SK-N-MC (cell line): ENCODE measurements around the gene HNRNPUL2.

Experiments used
- DNase-seq: peaks from one replicate; pipeline ENCODE4 v3.0.0-alpha.2; 2011; ENCODE audit warnings: low read depth, low spot score
- H3K27ac ChIP-seq: fragments of 200-600 bp; sonication (generic); 2 replicates; pipeline ENCODE4 v1.5.1; 2016; ENCODE audit warnings: mixed run types
- H3K36me3 ChIP-seq: fragments of 200-600 bp; sonication (generic); 2 replicates; pipeline ENCODE4 v1.6.1; 2017; ENCODE audit warnings: antibody characterized with exemption, low read length, mixed read lengths; ENCODE audit not compliant: insufficient read depth
- H3K4me3 ChIP-seq: fragments of 200-600 bp; sonication (generic); 2 replicates; pipeline ENCODE4 v1.5.1; 2016
- H3K9ac ChIP-seq: fragments of 200-600 bp; sonication (generic); 2 replicates; pipeline ENCODE4 v1.8.0; 2017; ENCODE audit warnings: mixed run types, mixed read lengths; ENCODE audit not compliant: insufficient read length
- H3K9me3 ChIP-seq: fragments of 200-600 bp; sonication (generic); 2 replicates; pipeline ENCODE4 v1.6.1; 2017; ENCODE audit warnings: low read depth, mild to moderate bottlenecking, antibody characterized with exemption, low read length, moderate library complexity, mixed read lengths
- EZH2 ChIP-seq: fragments of 200-600 bp; sonication (generic); IDR thresholded peaks from one replicate; pipeline ENCODE4 v1.6.1; 2017; ENCODE audit warnings: antibody characterized with exemption
- FOXP2 ChIP-seq: optimal IDR thresholded peaks from 2 replicates; pipeline ENCODE3; 2011; ENCODE audit warnings: mild to moderate bottlenecking, moderate library complexity; ENCODE audit not compliant: insufficient read depth; ENCODE audit errors: extremely low read length, control extremely low read depth
- POLR2AphosphoS5 ChIP-seq: IDR thresholded peaks from 2 replicates; pipeline ENCODE4 v1.6.1; 2012; ENCODE audit warnings: mild to moderate bottlenecking, low read depth, low read length, borderline replicate concordance

HNRNPUL2 gene

DNA sequence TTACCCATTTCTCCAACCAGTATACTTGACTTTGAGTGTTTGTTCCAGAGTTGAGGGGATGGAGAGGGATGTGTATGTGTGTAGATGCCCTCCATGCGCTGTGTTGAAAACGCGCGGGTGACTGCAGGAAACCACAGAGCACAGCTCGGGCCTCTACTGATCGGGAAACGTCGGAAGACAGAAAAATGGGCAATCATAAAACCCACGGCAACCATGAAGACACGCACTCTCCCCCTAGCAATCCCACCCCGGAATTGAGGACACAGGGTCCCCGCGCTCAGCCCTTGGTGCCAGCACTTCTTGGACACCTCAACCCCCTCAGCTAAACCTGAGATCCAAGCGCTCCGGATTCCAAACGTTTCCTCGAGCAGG is 56.0 kb downstream of the HNRNPUL2 start:
- Histone ChIP-seq H3K9me3 (no peaks in the 10 kb centered on the region), H3K36me3 (peaks cover 29% of the 10 kb centered on the region), H3K27ac (peak overlapping the region; percentile 87), H3K4me3 (peak overlapping the region; percentile 91), H3K9ac (peak overlapping the region; percentile 95)
- TF ChIP-seq POLR2AphosphoS5 (no peak), FOXP2 (no peak), EZH2 (no peak)
- DNase-seq = no peak

DNA sequence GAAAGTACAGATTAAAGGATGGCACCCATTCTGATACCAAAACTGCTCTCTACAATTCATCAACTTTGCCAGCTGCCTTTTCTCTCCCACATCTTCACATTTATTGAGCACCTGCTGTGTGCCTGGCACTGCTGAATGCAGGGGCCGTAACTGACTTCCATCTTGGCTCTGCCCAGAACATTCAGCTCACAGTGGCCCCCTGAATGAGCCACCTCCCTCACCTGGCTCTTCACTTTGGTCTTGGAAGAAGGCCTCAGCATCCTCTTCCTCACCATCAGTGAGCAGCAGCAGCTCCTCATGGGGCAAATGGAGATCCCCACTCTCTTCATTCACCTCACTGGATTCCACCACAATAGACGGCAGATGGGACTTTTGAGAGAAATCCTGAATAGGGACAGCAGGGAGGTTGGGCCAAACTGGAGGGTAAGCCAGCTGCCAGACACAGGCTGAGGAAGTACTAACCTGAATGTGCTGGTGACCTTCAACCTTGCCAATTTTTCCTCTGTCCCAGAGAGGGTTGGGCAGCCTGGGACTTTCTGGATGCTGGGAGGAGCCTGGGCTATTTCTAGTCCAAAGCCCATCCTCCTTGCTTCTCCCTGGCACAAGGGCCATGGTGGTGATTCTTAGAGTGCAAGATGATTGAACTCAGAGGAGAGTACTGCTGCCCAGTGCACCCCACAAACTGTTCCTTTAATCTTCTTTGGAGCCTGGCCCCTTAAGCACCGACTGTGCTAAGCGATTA is 57.7 kb downstream of the HNRNPUL2 start:
- Histone ChIP-seq H3K9ac (no peak overlapping the region), H3K4me3 (no peak overlapping the region), H3K27ac (peak overlapping the region; percentile 83), H3K36me3 (peaks cover 28% of the 10 kb centered on the region), H3K9me3 (no peaks in the 10 kb centered on the region)
- no peak for DNase-seq
- TF ChIP-seq POLR2AphosphoS5 (no peak), EZH2 (no peak), FOXP2 (no peak)

DNA sequence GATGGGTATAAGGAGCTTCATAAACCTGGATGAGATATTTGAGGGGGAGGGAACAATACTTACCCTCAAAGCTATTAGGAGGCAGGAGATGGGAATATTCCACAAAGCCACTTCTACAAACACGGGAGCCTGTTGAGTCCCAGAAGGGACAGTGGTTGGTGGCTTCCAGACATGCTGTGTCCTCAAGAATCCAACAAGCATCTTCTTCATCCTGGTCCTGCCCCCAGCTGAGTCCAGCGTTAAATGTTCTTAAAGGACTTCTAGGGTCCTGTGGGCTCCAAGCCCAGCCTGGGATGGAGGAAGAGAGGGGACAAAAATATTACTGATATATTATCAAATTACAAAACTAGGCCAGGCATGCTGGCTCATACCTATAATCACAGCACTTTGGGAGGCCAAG is 59.8 kb downstream of the HNRNPUL2 start:
- DNase-seq = no peak
- no peak overlapping the region for H3K9ac ChIP-seq
- H3K36me3 ChIP-seq = peaks cover 21% of the 10 kb centered on the region
- H3K4me3 ChIP-seq = peak overlapping the region; percentile 92; the same call in 1 of the 2 replicates
- H3K27ac ChIP-seq = peak overlapping the region; percentile 58
- H3K9me3 ChIP-seq = no peaks in the 10 kb centered on the region
- TF ChIP-seq FOXP2 (no peak), POLR2AphosphoS5 (peak; percentile 46; the same call in 1 of the 2 replicates)

DNA sequence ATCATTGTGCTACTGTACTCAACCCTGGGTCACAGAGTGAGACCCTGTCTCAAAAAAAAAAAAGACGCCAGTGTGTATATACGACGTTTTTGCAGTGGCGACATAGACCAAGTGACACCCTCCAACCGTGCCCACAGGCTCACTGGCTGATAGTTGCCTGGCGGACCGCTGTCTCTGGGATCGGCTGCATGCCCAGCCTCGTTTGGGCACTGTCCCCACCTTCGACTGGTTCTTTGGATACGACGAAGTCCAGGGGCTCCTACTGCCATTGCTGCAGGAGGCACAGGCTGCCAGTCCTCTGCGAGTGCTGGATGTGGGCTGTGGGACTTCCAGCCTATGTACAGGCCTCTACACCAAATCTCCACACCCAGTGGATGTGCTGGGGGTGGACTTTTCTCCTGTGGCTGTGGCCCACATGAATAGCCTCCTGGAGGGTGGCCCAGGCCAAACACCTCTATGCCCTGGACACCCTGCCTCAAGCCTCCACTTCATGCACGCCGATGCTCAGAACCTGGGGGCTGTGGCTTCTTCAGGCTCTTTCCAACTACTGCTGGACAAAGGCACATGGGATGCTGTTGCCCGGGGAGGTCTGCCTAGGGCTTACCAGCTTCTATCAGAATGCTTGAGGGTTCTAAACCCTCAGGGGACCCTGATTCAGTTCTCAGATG is 60.9 kb downstream of the HNRNPUL2 start:
- H3K9ac ChIP-seq = peak overlapping the region; percentile 97
- peak overlapping the region; percentile 92 for H3K4me3 ChIP-seq
- TF ChIP-seq POLR2AphosphoS5 (no peak), FOXP2 (no peak), EZH2 (no peak)
- no peak for DNase-seq
- H3K27ac ChIP-seq = peak overlapping the region; percentile 58
- peaks cover 25% of the 10 kb centered on the region for H3K36me3 ChIP-seq
- H3K9me3 ChIP-seq = no peaks in the 10 kb centered on the region

DNA sequence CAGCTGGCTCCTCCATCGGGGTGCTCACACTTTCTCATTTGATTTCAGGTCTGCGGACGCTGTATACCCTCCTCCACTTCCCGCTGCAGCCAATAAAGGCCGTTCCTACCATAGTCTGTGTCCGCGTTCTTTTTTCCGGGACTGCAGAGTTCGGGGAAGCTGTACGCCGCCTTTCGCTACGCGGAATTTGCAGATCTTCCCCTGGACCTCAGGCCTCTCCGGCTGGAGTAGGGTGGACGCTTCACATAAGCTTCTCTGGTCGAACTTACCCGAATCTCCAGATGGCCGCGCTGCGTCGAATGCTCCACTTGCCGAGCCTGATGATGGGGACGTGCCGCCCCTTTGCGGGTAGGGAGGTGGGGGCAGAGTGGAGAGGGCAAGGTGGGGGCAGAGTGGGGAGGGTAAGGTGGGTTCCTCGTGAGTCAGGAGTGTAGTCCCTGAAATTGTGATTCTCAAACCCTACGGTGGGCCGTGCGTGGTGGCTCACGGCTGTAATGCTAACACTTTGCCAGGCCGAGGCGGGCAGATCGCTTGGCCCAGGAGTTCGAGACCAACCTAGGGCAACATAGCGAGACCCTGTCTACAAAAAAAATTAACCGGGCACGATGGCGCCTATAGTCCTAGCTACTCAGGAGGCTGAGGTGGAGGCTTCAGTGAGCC is 61.5 kb downstream of the HNRNPUL2 start:
- peak overlapping the region; percentile 97 for H3K9ac ChIP-seq
- peak overlapping the region; percentile 92 for H3K4me3 ChIP-seq
- peaks cover 25% of the 10 kb centered on the region for H3K36me3 ChIP-seq
- H3K27ac ChIP-seq = peak overlapping the region; percentile 58
- no peak for TF ChIP-seq EZH2
- TF ChIP-seq FOXP2 = no peak
- no peak for TF ChIP-seq POLR2AphosphoS5
- no peaks in the 10 kb centered on the region for H3K9me3 ChIP-seq
- no peak for DNase-seq

DNA sequence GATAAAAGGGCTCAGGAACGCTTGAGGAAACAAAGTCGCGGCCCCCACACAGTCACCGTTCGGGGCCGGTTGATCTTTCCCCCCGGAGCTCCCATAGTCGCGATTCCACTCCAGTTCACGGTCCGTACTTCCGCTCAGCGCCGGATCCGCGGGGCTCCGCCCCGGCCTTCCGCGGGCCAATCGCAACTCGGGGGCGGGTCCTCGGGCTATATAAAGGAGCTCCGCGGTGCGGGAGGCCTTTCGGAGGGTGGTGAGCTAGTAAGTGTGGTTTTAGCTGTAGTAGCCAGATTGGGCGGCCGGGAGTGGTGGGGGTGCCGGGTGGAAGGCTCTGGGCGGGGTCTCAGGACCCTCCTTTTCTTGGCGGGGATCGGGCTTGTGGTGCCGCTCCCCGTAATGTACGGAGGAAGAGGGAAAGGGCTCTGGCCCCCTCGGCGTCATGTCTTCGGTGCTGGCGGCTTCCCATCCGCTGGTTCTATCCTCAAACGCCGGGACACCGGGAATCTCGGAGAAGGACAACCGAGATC is 62.1 kb downstream of the HNRNPUL2 start, which contains the start of the genes C11orf98 and CSKMT:
TSS of gene C11orf98 (minus strand) at position 136 of the 524 bp plus-strand sequence. CDS start at position 95, 41 bp downstream.
TSS of gene CSKMT (plus strand) at position 238 of the 524 bp plus-strand sequence. CDS start 568 bp downstream, outside the sequence.
- Histone ChIP-seq H3K27ac (peak within 1 kb of the TSS; percentile 78), H3K9ac (peak within 1 kb of the TSS; percentile 97), H3K36me3 (peaks cover 25% of the 10 kb centered on the region), H3K9me3 (no peaks in the 10 kb centered on the region), H3K4me3 (peak within 1 kb of the TSS; percentile 92)
- no peak for TF ChIP-seq EZH2
- no peak for TF ChIP-seq FOXP2
- TF ChIP-seq POLR2AphosphoS5 = peak; percentile 100
- DNase-seq = peak; percentile 67

DNA sequence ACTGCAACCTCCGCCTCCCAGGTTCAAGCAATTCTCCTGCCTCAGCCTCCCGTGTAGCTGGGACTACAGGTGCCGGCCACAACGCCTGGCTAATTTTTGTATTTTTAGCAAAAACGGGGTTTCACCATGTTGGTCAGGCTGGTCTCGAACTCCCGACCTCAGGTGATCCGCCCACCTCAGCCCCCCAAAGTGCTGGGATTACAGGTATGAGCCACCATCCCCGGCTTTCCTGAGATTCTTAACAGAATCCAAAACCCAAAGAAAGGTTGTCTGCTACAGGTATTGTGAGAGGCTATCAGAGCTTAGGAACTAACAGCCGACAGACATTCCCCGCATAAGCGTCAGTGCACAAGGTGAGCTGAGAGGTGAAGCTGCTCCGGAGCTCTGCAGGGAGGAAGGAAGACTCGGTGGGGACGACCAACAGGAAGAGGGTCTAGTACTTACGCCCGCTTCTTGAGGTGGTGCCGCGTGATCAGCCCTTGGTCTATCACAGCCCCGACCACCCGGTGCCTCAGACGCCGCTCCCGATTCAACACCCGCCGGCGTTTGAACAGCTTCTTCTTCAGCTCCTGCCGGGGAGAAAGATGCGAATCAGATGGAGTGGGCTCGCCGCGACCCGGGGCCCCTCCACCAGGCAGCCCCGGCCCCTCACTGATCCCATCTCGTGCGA is 62.7 kb downstream of the HNRNPUL2 start:
- Histone ChIP-seq H3K36me3 (peaks cover 25% of the 10 kb centered on the region), H3K4me3 (peak overlapping the region; percentile 92), H3K9me3 (no peaks in the 10 kb centered on the region), H3K27ac (peak overlapping the region; percentile 78; the same call in 1 of the 2 replicates), H3K9ac (peak overlapping the region; percentile 97)
- TF ChIP-seq POLR2AphosphoS5 (no peak), FOXP2 (no peak), EZH2 (no peak)
- no peak for DNase-seq
